Smooth muscle cell (in vitro differentiated cells): ENCODE measurements around the gene NPS. TPM values are rescaled to one million over a fixed set of nuclear protein-coding genes. Genes with fewer than 3 reads are reported as not detected.

Experiments
- DNase-seq: peaks from one replicate; lab custom pipeline; 2025; ENCODE audit not compliant: unreplicated experiment; lab: John Stamatoyannopoulos, UW
- H2AFZ ChIP-seq: fragments of 200-600 bp; sonication (generic); 2 replicates; pipeline ENCODE4 v1.6.0; 2016; ENCODE audit warnings: antibody characterized with exemption, low read depth, mild to moderate bottlenecking
- H3F3A ChIP-seq: fragments of 200-600 bp; sonication (generic); 2 replicates; pipeline ENCODE4 v1.6.0; 2017; ENCODE audit warnings: antibody characterized with exemption, low read depth
- H3K27ac ChIP-seq: fragments of 200-600 bp; sonication (generic); 2 replicates; pipeline ENCODE4 v1.5.1; 2016; ENCODE audit warnings: low read depth, mild to moderate bottlenecking
- H3K27me3 ChIP-seq: fragments of 200-600 bp; sonication (generic); 2 replicates; pipeline ENCODE4 v1.6.1; 2016; ENCODE audit warnings: low read depth, mild to moderate bottlenecking
- H3K36me3 ChIP-seq: fragments of 200-600 bp; sonication (generic); 2 replicates; pipeline ENCODE4 v1.5.1; 2016; ENCODE audit warnings: low read depth
- H3K4me1 ChIP-seq: fragments of 200-600 bp; sonication (generic); 2 replicates; pipeline ENCODE4 v1.5.1; 2016; ENCODE audit warnings: low read depth
- H3K4me2 ChIP-seq: fragments of 200-600 bp; sonication (generic); 2 replicates; pipeline ENCODE4 v1.6.0; 2016; ENCODE audit warnings: mild to moderate bottlenecking
- H3K4me3 ChIP-seq: fragments of 200-600 bp; sonication (generic); 2 replicates; pipeline ENCODE4 v1.5.1; 2016; ENCODE audit warnings: mild to moderate bottlenecking
- H3K79me2 ChIP-seq: fragments of 200-600 bp; sonication (generic); 2 replicates; pipeline ENCODE4 v1.6.0; 2016; ENCODE audit warnings: low read depth, mild to moderate bottlenecking
- H3K9ac ChIP-seq: fragments of 200-600 bp; sonication (generic); 2 replicates; pipeline ENCODE4 v1.6.0; 2016; ENCODE audit warnings: low read depth
- H3K9me3 ChIP-seq: fragments of 200-600 bp; sonication (generic); replicated peaks from 2 replicates; pipeline ENCODE4 v1.5.1; 2016; ENCODE audit warnings: low read depth
- H4K20me1 ChIP-seq: fragments of 200-600 bp; sonication (generic); 2 replicates; pipeline ENCODE4 v1.6.0; 2016; ENCODE audit warnings: low read depth
- CTCF ChIP-seq: fragments of 200-600 bp; sonication (generic); IDR thresholded peaks from 2 replicates; pipeline ENCODE4 v1.5.1; 2017; ENCODE audit warnings: borderline replicate concordance, mild to moderate bottlenecking, antibody characterized with exemption; ENCODE audit not compliant: insufficient read depth, poor library complexity, severe bottlenecking
- WGBS: methylation state at CpG from one replicate; pipeline ENCODE4 v1.1.7; 2016; ENCODE audit warnings: low lambda C conversion rate; 5-methylcytosine and 5-hydroxymethylcytosine counted together
- polyA plus RNA-seq: library from polyadenylated mRNA; unstranded; fragments of >200 nt; fragmentation: Nextera tagmentation; extraction: Ambion mirVana; gene quantifications from 2 replicates; pipeline ENCODE4 v1.2.1, GENCODE V29; 2016
- total RNA-seq: library from RNA; depleted of rRNA; stranded (reverse); fragments of >200 nt; gene quantifications from 2 replicates; pipeline ENCODE4 v1.2.3, GENCODE V29; 2014

The NPS gene
- total and polyA plus RNA-seq, 2 experiments from 2014 or later, result not detected

DNA sequence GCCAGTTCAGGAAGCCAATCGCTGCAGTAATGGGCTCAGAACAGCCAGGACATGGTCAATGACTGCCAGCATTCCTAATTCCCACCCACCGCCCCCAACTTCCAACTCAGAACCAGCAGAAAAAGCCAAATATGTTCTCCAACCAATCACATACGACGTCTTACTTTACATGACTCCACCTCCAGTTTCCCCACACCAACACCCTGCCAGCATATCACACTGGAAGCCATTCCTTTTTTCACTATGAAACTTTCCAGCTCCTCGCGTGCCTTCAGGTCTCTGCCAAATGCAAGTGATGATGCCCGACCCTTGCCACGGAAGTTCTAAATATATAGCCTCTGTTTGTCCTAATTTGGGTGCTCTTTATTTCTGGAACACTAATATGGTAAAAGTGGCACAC is 12.5 kb downstream of the NPS start:
- WGBS, result 87% methylated on average over 8 of the region's 8 CpGs
- H3K27ac ChIP-seq, result no peak overlapping the region
- H3K9me3 ChIP-seq, result no peaks in the 10 kb centered on the region
- no peak overlapping the region for H3K4me2 ChIP-seq
- H3K36me3 ChIP-seq, result no peaks in the 10 kb centered on the region
- no peak for DNase-seq
- H4K20me1 ChIP-seq, result no peaks in the 10 kb centered on the region
- no peak overlapping the region for H2AFZ ChIP-seq
- no peak for TF ChIP-seq CTCF
- H3K79me2 ChIP-seq, result no peaks in the 10 kb centered on the region
- H3K9ac ChIP-seq, result no peak overlapping the region
- H3K27me3 ChIP-seq, result peaks cover 8% of the 10 kb centered on the region
- H3F3A ChIP-seq, result no peaks in the 10 kb centered on the region
- no peaks in the 10 kb centered on the region for H3K4me1 ChIP-seq
- no peak overlapping the region for H3K4me3 ChIP-seq

- Histone ChIP-seq H3K27me3 (peaks cover 12% of the 10 kb centered on the region), H3K27ac (no peak overlapping the region)
- no peak for DNase-seq
These were observed 14.8 kb downstream of the NPS start for GRCh38 chr10:127563718-127564553.

GRCh38 chr10:127564644-127565043 is 15.5 kb downstream of the NPS start:
- no peak for TF ChIP-seq CTCF
- Histone ChIP-seq H2AFZ (no peak overlapping the region), H4K20me1 (no peaks in the 10 kb centered on the region), H3K36me3 (no peaks in the 10 kb centered on the region), H3K4me3 (no peak overlapping the region), H3K79me2 (no peaks in the 10 kb centered on the region), H3K9ac (no peak overlapping the region), H3F3A (no peaks in the 10 kb centered on the region), H3K4me2 (no peak overlapping the region), H3K27me3 (peaks cover 12% of the 10 kb centered on the region), H3K4me1 (no peaks in the 10 kb centered on the region), H3K27ac (no peak overlapping the region), H3K9me3 (no peaks in the 10 kb centered on the region)
- 88% methylated on average over 4 of the region's 4 CpGs for WGBS
- no peak for DNase-seq

More at GRCh38 chr10:127563718-127564553, 14.8 kb downstream of the NPS start:
- Histone ChIP-seq H3F3A (no peaks in the 10 kb centered on the region), H3K9me3 (no peaks in the 10 kb centered on the region), H2AFZ (no peak overlapping the region), H3K4me1 (no peaks in the 10 kb centered on the region), H3K36me3 (no peaks in the 10 kb centered on the region), H3K4me2 (no peak overlapping the region), H3K4me3 (no peak overlapping the region), H4K20me1 (no peaks in the 10 kb centered on the region), H3K9ac (no peak overlapping the region), H3K79me2 (no peaks in the 10 kb centered on the region)
- 68% methylated on average over 10 of the region's 10 CpGs for WGBS
- peak; percentile 34 for TF ChIP-seq CTCF

DNA sequence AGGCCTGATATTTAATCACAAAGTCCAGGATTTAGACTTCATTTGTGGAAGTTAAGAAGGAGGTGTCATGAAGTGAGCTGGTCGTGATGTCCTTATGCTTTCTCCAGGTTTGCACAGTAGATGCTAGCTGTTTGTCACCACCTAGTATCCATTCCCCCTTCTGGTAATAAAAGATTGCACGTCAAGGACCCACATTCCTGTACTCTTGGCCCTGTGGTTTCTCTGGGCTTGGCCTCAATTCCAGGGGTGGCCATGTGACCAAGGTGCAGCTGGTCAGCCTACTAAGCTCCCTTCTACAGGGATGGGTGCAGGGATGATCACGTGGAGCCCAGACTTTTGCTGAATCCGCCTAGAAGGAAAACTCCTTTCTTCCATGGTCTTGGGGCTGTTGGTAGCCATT is 16.5 kb downstream of the NPS start:
- TF ChIP-seq CTCF, result no peak
- Histone ChIP-seq H3K4me2 (no peak overlapping the region), H3K79me2 (no peaks in the 10 kb centered on the region), H4K20me1 (no peaks in the 10 kb centered on the region), H3K27me3 (peaks cover 12% of the 10 kb centered on the region), H2AFZ (no peak overlapping the region), H3F3A (no peaks in the 10 kb centered on the region), H3K36me3 (no peaks in the 10 kb centered on the region), H3K4me3 (no peak overlapping the region), H3K9me3 (no peaks in the 10 kb centered on the region), H3K27ac (no peak overlapping the region), H3K4me1 (no peaks in the 10 kb centered on the region), H3K9ac (no peak overlapping the region)
- WGBS, result 83% methylated on average over 4 of the region's 4 CpGs
- DNase-seq, result no peak
